Uterus (tissue), 2 donors: ENCODE measurements around the gene FBN2.

Source experiments
- POLR2A ChIP-seq, 2 donors: fragments of 450-650 bp; IDR thresholded peaks; one replicate each; pipeline ENCODE4 v1.6.1; 2016; ENCODE audit warnings: antibody characterized with exemption in 2 of 2, mild to moderate bottlenecking in 1 of 2, moderate library complexity in 1 of 2
- TF ChIP-seq, protein P1 (sequence below), 4 experiments: fragments of 200-600 bp in 2 of 4; fragments of 450-650 bp in 2 of 4; sonication (generic) in 2 of 4; IDR thresholded peaks; one replicate each; pipeline ENCODE4 v1.5.1; 2016 to 2019; ENCODE audit warnings: antibody characterized with exemption in 4 of 4, mild to moderate bottlenecking in 2 of 4, moderate library complexity in 1 of 4

DNA sequence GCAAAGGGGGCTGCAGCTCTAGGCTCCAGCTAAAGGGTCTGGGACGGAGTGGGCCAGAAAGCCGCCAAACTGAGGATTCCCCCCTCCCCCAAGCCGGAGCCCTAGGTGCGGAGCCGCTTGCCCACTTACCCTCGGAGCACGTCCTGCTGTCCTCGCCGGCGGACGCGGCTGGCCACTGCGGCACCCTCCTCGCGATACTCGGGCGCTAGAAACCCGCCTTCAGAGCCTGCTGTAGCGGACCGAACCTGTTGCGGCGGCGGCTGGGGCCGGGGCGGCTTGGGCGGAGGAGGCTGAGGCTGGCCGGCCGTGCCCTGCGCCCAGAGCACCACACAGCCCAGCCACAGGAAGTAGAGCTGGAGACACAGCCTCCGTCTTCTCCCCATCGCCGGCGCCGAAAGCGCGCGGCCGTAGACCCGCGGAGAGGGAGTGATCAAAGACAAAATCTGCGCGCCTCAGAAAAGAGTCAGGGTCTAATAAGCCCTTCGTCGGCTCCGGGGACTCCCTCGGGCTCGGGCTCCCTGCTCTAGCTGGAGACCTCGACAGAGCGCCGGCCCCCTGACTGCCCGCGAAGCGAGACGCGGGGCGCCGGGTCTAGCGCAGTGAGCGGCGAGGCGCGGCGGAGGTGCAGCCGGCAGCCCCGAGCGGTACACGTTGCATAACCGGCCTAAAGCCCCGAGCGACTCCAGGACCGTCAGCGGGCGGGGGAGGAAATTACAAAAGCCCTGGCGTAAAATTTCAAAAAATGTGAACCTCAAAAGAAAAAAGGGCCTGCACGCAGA, 635 bp downstream of the FBN2 start:
- no peak for TF ChIP-seq POLR2A (IDR thresholded peaks at IDR 0.05)
- TF ChIP-seq, protein P1, sequence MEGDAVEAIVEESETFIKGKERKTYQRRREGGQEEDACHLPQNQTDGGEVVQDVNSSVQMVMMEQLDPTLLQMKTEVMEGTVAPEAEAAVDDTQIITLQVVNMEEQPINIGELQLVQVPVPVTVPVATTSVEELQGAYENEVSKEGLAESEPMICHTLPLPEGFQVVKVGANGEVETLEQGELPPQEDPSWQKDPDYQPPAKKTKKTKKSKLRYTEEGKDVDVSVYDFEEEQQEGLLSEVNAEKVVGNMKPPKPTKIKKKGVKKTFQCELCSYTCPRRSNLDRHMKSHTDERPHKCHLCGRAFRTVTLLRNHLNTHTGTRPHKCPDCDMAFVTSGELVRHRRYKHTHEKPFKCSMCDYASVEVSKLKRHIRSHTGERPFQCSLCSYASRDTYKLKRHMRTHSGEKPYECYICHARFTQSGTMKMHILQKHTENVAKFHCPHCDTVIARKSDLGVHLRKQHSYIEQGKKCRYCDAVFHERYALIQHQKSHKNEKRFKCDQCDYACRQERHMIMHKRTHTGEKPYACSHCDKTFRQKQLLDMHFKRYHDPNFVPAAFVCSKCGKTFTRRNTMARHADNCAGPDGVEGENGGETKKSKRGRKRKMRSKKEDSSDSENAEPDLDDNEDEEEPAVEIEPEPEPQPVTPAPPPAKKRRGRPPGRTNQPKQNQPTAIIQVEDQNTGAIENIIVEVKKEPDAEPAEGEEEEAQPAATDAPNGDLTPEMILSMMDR (IDR thresholded peaks at IDR 0.05): no peak
